ENCODE results near the gene KCND3.

KCND3 gene

DNA sequence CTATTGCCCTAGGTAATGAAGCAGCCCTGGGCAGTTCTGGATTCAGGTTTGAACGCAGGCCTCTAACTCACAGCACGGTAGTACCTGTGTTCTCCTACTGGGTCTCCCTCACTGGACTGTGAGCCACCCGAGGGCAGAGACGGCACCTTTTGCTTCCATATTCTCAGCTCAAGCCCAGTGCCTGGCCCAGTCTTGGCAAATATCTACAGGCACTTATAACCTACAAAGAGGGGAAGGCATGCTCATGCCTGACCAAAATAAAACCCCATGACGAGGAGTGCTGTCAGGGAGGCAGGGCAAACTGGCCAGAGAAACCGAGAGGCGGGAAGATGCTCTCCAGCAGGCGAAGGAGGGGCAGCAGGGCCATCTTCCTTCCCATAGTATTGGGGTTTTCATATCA, 142.6 kb downstream of the KCND3 start (continued):
- TF ChIP-seq ZNF785 (tag by site-specific recombination; IDR thresholded peaks at IDR 0.05): no peak
- TF ChIP-seq MYNN (tag by site-specific recombination; IDR thresholded peaks at IDR 0.05; ENCODE audit: borderline replicate concordance): no peak

DNA sequence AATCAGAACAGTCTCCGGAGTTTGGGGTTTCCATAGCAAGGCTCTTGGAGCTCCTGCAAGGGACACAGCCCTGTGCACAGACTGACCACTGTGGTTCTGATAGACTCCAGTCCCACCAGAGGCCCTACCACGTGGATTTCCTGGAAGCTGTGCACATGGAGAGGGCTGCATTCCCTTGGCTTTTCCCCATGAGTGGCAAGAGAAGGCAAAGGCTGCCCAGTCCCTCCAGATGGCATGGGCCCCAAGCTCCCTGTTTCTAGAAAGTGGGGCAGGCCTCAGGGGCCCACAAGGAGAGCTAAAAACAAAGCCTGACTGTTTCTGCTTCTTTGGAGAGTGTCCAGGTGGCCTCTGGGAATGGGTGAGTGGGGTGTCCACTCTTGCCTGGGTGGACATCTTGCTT, 146.3 kb downstream of the KCND3 start:
- ChIA-PET CTCF (no interaction called here), POLR2A (no interaction called here)
- Histone ChIP-seq H3K27ac (ENCODE audit: extremely low read depth, low read depth, low read length) (no peak overlapping the region), H3K4me1 (ENCODE audit: control insufficient read depth, insufficient read depth, low read length) (no peaks in the 10 kb centered on the region), H3K4me3 (ENCODE audit: low read depth, low read length) (no peak overlapping the region), H3K9me3 (ENCODE audit: control insufficient read depth, insufficient read depth, low read depth, low read length) (no peaks in the 10 kb centered on the region), H3K36me3 (ENCODE audit: control insufficient read depth in 2 of 2, insufficient read depth in 1 of 2, low read length in 2 of 2) (no peaks in the 10 kb centered on the region)
- TF ChIP-seq ZNF585B (tag by site-specific recombination; IDR thresholded peaks at IDR 0.05): no peak
- TF ChIP-seq ZNF707 (tag by site-specific recombination; IDR thresholded peaks at IDR 0.05): no peak
- TF ChIP-seq ZXDB (tag by site-specific recombination; IDR thresholded peaks at IDR 0.05): no peak
- TF ChIP-seq MZF1 (tag by site-specific recombination; IDR thresholded peaks at IDR 0.05; ENCODE audit: borderline replicate concordance): no peak
- TF ChIP-seq SP7 (tag by site-specific recombination; IDR thresholded peaks at IDR 0.05): no peak
- no peak for TF ChIP-seq ZBTB48 (tag by site-specific recombination; IDR thresholded peaks at IDR 0.05)
- no peak for TF ChIP-seq KLF16 (tag by site-specific recombination; IDR thresholded peaks at IDR 0.05)
- TF ChIP-seq, protein P1, sequence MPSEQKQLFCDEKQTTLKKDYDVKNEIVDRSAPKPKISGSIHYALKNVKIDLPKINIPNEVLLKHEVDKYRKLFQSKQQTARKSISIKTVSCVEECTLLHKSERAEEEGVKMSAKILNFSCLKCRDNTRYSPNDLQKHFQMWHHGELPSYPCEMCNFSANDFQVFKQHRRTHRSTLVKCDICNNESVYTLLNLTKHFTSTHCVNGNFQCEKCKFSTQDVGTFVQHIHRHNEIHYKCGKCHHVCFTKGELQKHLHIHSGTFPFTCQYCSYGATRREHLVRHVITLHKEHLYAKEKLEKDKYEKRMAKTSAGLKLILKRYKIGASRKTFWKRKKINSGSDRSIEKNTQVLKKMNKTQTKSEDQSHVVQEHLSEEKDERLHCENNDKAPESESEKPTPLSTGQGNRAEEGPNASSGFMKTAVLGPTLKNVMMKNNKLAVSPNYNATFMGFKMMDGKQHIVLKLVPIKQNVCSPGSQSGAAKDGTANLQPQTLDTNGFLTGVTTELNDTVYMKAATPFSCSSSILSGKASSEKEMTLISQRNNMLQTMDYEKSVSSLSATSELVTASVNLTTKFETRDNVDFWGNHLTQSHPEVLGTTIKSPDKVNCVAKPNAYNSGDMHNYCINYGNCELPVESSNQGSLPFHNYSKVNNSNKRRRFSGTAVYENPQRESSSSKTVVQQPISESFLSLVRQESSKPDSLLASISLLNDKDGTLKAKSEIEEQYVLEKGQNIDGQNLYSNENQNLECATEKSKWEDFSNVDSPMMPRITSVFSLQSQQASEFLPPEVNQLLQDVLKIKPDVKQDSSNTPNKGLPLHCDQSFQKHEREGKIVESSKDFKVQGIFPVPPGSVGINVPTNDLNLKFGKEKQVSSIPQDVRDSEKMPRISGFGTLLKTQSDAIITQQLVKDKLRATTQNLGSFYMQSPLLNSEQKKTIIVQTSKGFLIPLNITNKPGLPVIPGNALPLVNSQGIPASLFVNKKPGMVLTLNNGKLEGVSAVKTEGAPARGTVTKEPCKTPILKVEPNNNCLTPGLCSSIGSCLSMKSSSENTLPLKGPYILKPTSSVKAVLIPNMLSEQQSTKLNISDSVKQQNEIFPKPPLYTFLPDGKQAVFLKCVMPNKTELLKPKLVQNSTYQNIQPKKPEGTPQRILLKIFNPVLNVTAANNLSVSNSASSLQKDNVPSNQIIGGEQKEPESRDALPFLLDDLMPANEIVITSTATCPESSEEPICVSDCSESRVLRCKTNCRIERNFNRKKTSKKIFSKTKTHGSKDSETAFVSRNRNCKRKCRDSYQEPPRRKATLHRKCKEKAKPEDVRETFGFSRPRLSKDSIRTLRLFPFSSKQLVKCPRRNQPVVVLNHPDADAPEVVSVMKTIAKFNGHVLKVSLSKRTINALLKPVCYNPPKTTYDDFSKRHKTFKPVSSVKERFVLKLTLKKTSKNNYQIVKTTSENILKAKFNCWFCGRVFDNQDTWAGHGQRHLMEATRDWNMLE (tag by site-specific recombination; conservative IDR thresholded peaks at IDR 0.05; ENCODE audit: low read depth): no peak
- no peak for TF ChIP-seq ZNF426 (tag by site-specific recombination; IDR thresholded peaks at IDR 0.05)
- no peak for TF ChIP-seq ZNF324 (tag by site-specific recombination; IDR thresholded peaks at IDR 0.05)
- no peak for TF ChIP-seq OVOL3 (tag by site-specific recombination; IDR thresholded peaks at IDR 0.05)
- TF ChIP-seq, protein P2, sequence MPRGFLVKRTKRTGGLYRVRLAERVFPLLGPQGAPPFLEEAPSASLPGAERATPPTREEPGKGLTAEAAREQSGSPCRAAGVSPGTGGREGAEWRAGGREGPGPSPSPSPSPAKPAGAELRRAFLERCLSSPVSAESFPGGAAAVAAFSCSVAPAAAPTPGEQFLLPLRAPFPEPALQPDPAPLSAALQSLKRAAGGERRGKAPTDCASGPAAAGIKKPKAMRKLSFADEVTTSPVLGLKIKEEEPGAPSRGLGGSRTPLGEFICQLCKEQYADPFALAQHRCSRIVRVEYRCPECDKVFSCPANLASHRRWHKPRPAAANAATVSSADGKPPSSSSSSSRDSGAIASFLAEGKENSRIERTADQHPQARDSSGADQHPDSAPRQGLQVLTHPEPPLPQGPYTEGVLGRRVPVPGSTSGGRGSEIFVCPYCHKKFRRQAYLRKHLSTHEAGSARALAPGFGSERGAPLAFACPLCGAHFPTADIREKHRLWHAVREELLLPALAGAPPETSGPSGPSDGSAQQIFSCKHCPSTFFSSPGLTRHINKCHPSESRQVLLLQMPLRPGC (tag by site-specific recombination; IDR thresholded peaks at IDR 0.05): no peak
- TF ChIP-seq ZNF785 (tag by site-specific recombination; IDR thresholded peaks at IDR 0.05): no peak
- no peak for TF ChIP-seq ZNF114 (tag by site-specific recombination; IDR thresholded peaks at IDR 0.05)
- no peak for TF ChIP-seq ZNF174 (tag by site-specific recombination; IDR thresholded peaks at IDR 0.05)
- TF ChIP-seq ZNF624 (tag by site-specific recombination; IDR thresholded peaks at IDR 0.05): no peak
- no peak for TF ChIP-seq GFI1B (tag by site-specific recombination; IDR thresholded peaks at IDR 0.05)
- no peak for TF ChIP-seq ZFHX2 (tag by site-specific recombination; conservative IDR thresholded peaks at IDR 0.05)
- TF ChIP-seq, protein P3, sequence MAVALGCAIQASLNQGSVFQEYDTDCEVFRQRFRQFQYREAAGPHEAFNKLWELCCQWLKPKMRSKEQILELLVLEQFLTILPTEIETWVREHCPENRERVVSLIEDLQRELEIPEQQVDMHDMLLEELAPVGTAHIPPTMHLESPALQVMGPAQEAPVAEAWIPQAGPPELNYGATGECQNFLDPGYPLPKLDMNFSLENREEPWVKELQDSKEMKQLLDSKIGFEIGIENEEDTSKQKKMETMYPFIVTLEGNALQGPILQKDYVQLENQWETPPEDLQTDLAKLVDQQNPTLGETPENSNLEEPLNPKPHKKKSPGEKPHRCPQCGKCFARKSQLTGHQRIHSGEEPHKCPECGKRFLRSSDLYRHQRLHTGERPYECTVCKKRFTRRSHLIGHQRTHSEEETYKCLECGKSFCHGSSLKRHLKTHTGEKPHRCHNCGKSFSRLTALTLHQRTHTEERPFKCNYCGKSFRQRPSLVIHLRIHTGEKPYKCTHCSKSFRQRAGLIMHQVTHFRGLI (tag by site-specific recombination; IDR thresholded peaks at IDR 0.05): no peak
- TF ChIP-seq, protein P4, sequence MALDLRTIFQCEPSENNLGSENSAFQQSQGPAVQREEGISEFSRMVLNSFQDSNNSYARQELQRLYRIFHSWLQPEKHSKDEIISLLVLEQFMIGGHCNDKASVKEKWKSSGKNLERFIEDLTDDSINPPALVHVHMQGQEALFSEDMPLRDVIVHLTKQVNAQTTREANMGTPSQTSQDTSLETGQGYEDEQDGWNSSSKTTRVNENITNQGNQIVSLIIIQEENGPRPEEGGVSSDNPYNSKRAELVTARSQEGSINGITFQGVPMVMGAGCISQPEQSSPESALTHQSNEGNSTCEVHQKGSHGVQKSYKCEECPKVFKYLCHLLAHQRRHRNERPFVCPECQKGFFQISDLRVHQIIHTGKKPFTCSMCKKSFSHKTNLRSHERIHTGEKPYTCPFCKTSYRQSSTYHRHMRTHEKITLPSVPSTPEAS (tag by site-specific recombination; IDR thresholded peaks at IDR 0.05): no peak
